CD4-positive, alpha-beta T cell treated with Interleukin-4 for 4 hours (primary cell): ENCODE measurements around the gene MGMT.

Source experiments
- DNase-seq: peaks from one replicate; pipeline ENCODE4 v3.0.0-alpha.2; 2020

The MGMT gene

DNA sequence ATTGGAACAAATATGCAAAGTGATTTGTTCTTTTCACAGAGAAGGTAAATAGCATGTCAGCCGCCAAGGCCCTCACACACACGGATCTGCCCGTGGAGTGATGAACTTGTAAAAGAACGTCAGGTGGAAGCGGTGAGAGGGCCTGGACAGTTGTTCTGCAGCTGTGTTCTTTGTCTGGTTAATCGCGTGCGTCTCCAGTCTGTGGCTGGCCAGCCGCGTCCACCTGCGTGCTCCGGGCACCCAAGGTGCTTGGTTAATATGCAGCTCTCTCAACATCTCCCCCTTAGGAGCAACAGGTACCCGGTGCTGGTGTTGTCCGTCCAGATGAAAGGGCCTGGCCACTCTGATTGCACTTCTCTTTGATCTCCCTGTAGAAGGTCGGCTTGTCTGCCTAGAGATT lies 162.9 kb downstream of the MGMT start:
- no peak for DNase-seq

DNA sequence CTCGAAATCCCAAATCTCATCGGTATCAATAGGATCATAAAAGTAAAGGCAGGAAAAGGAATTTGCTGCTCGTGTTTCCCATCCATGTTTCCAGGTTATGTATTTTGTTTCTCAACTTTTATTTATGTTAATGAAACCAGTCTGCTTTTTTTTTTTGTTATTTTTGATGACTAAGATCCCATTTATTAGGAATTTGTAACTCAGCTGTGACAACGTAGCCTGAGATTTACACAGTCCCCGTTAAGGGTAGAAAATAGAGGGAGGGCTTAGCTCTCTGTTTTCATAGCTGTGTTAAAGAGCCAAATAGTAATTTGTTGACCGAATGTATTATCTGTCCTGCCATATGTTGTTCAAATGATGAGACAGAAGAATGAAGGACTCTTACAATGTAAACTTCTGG lies 164.0 kb downstream of the MGMT start:
- DNase-seq, result no peak

GRCh38 chr10:129631870-129632623 lies 165.0 kb downstream of the MGMT start:
- DNase-seq, result no peak

GRCh38 chr10:129637010-129637409 lies 170.0 kb downstream of the MGMT start:
- no peak for DNase-seq

DNA sequence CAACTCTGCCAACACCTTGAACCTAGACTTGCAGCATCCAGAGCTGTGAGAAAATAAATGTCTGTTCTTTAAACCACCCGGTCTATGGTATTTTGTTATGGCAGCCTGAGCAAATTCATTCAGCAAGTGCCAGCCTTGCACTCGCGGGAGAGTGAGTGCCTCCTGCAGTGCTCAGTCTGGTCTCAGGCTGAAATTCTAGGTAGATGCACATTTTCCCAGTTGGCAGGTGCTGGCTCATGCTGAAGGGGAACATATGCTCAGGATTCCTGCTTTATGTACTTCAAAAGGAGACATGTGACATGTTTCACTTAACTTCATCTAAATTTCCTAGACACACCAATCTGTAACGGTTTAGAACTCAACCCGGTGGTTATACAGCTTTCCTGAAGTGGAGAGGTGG lies 170.8 kb downstream of the MGMT start:
- no peak for DNase-seq

- DNase-seq, result no peak
These were observed 174.3 kb downstream of the MGMT start for GRCh38 chr10:129641351-129641750.

DNA sequence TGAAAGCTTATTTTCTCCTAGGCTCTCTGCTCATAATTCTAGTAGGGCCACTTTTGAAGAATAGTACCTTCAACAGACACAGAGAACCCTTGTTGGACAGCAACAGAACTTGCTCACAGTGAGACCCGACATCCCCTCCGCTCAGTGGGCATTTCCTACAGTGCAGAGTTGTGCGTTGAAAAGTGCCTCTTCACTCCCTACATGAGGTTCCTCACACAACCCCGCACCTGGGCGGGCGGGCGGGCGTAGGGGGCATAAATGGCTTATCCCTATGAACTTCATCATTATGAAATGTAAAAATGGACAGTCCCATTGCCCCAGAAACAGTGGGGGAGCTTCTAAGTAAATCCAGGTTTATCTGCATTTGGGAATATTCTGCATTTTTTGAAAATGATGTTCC lies 174.9 kb downstream of the MGMT start:
- no peak for DNase-seq

- no peak for DNase-seq
These were observed 175.4 kb downstream of the MGMT start for GRCh38 chr10:129642427-129642826.

GRCh38 chr10:129643266-129643665 lies 176.2 kb downstream of the MGMT start:
- DNase-seq, result no peak

- DNase-seq, result no peak
These were observed 178.4 kb downstream of the MGMT start for GRCh38 chr10:129645487-129645886.

- no peak for DNase-seq
These were observed 179.9 kb downstream of the MGMT start for GRCh38 chr10:129646973-129647372.

- no peak for DNase-seq
These were observed 180.5 kb downstream of the MGMT start for GRCh38 chr10:129647590-129647989.

DNA sequence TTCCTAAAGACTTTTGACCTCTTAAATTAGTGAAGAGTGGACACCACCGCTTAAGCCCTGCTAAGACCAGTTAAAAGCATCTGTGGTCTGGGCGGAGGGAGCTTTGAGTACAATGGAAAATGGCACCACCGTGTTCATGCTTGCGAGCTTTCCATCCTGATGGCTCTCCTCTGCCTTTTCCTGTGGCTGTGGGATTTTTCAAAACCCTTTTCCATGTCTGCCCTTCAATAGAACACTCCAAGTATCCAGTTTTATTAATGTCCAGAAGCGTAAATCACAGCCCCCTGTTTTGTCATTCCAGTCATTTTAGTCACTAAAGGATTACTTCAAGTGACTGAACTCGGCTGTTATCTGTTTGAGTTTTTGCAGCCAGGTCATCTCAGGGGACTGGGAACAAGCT lies 181.8 kb downstream of the MGMT start:
- DNase-seq, result no peak

- DNase-seq, result no peak
These were observed 185.0 kb downstream of the MGMT start for GRCh38 chr10:129652021-129652420.

GRCh38 chr10:129652521-129653201 lies 185.6 kb downstream of the MGMT start:
- no peak for DNase-seq

DNA sequence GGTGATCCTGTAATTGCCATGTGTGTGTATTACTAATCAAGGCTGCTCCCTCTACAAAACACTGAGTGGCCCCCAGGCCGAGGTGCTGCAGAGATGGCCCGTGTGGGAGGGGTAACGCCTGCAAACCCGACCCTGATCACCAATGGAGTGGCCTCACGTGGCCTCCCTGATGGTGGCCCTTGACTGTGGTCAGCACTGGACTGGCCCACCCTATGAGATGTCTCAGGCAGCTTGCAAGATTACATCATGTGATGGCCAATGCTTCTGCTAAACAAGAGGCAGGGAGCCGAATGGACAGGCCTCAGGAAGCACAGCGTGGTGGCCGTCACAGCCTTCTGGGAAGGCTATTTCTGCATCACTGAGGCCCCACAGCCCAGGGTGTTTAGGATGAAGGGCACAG lies 186.4 kb downstream of the MGMT start:
- DNase-seq, result no peak

GRCh38 chr10:129653861-129654260 lies 186.8 kb downstream of the MGMT start:
- no peak for DNase-seq

- no peak for DNase-seq
These were observed 187.4 kb downstream of the MGMT start for GRCh38 chr10:129654461-129654860.

DNA sequence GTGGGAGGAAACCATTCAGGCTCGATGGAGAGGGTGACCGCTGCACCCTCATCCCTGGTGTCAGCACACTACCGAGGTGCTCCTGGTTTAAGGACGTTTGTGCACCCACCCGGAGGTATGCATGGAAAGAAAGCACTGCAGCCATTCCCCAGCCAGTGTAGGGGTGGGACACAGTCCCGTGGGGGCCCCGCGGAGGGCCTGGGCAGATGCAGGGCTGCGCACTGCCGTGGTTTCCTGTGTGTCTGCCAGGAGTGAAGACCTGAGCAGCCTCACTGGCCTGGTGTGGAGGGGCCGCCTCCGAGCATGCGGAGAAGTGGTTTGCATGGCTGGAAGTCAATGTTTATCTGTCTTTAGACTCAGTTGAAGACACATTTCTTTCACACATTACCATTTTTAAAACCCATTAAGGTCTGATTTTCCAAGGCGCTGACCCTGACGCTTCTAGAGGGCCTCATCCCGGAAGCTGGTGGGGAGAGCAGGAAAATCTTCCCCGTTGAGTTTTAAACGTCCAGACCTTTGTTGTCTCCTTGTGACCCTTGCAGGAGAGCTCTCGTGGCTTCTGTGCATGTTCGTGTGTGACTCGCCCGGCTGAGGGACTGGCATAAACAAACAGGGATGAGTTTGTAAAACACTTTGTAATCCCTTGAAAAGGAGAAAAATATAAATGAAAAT lies 188.1 kb downstream of the MGMT start:
- DNase-seq, result no peak

DNA sequence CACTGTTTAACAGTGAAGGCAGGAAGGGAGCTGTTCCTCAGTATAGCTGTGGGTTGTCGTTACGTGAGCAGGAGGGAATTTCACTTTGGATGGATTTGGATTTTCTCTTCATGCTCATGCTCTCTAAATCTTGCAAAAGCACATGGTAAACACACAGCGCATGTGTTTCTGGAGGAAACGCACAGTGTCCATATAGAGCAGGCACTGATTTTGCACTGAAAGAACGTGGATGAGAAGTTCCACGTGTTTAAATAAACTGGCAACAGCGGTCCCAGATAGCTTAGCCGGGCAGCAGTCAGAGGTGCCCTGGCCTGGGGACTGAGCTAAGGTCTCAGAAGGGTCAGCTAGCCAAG lies 188.6 kb downstream of the MGMT start:
- DNase-seq, result no peak

- no peak for DNase-seq
These were observed 189.6 kb downstream of the MGMT start for GRCh38 chr10:129656642-129657041.

DNA sequence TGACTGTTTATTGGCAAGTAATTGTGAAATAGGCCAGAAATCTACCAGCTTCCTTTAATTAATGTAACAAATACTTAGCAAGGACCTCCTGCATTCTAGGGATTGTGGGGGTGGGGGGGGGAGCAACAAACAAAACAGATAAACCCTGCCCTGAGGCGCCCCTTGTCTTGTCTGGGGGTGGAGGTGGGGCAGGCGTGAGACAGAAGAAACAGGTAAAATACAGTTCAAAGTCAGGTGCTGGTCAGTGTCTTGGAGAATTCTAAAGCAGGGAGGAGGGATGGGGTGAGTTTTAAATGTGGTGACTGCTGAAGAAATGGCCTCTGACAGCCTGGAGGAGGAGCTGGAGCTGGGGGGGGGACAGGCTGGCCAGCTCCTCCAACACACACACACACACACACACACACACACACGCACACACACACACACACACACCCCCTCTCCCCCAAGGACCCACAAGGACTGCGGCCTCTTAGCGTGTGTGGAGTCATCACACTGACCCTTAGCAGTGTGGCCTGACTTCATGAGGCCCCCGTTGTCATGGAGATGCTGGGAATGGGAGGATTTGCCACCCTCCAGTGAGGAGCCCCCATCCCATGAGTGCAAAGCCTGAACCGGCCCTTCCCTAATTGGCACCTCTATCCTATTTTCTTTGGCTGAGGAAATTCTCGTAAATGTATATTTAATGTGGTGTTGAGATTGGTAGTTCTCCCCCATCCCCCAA lies 190.4 kb downstream of the MGMT start:
- no peak for DNase-seq

GRCh38 chr10:129658376-129659072 lies 191.5 kb downstream of the MGMT start:
- no peak for DNase-seq
